GM12875 (cell line): Measurements from ENCODE around the gene ZNF391.

ENCODE experiments used
- H3K4me3 ChIP-seq: one replicate; pipeline ENCODE4 v1.5.1; 2011; ENCODE audit warnings: low read depth, low read length, control low read depth
- TF ChIP-seq, protein P1 (sequence below): IDR thresholded peaks from 2 replicates; pipeline ENCODE4 v1.5.1; 2011; ENCODE audit warnings: low read depth, mild to moderate bottlenecking, control low read depth, inconsistent platforms, low read length, moderate library complexity, borderline replicate concordance; ENCODE audit not compliant: insufficient read depth

The ZNF391 gene

GRCh38 chr6:27388293-27389197, at the start of gene ZNF391:
Gene ZNF391, plus strand, starts transcription at chr6:27388759. Its CDS starts 11,612 bp downstream, at chr6:27400371.
- peak within 1 kb of the TSS; percentile 55 for H3K4me3 ChIP-seq
- TF ChIP-seq, protein P1, sequence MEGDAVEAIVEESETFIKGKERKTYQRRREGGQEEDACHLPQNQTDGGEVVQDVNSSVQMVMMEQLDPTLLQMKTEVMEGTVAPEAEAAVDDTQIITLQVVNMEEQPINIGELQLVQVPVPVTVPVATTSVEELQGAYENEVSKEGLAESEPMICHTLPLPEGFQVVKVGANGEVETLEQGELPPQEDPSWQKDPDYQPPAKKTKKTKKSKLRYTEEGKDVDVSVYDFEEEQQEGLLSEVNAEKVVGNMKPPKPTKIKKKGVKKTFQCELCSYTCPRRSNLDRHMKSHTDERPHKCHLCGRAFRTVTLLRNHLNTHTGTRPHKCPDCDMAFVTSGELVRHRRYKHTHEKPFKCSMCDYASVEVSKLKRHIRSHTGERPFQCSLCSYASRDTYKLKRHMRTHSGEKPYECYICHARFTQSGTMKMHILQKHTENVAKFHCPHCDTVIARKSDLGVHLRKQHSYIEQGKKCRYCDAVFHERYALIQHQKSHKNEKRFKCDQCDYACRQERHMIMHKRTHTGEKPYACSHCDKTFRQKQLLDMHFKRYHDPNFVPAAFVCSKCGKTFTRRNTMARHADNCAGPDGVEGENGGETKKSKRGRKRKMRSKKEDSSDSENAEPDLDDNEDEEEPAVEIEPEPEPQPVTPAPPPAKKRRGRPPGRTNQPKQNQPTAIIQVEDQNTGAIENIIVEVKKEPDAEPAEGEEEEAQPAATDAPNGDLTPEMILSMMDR: no peak

- TF ChIP-seq, protein P1: no peak
- H3K4me3 ChIP-seq: no peak overlapping the region
These were observed 35.7 kb upstream of the ZNF391 start for GRCh38 chr6:27352850-27353249.

GRCh38 chr6:27358786-27359185, 29.8 kb upstream of the ZNF391 start:
- TF ChIP-seq, protein P1: no peak
- H3K4me3 ChIP-seq: no peak overlapping the region

DNA sequence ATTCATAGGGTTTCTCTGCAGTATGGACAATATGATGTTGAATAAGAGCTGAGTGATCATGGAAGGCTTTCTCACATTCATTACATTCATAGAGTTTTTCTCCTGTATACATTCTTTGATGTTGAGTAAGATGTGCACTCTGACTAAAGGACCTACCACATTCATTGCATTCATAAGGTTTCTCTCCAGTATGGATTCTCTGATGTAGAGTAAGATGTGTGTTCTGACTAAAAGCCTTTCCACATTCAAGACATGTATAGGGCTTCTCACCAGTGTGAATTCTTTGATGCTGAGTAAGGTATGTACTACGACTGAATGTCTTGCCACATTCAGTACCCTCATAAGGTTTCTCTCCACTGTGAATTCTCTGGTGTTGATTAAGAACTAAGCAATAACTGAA, 29.3 kb upstream of the ZNF391 start:
- TF ChIP-seq, protein P1: no peak
- no peak overlapping the region for H3K4me3 ChIP-seq

DNA sequence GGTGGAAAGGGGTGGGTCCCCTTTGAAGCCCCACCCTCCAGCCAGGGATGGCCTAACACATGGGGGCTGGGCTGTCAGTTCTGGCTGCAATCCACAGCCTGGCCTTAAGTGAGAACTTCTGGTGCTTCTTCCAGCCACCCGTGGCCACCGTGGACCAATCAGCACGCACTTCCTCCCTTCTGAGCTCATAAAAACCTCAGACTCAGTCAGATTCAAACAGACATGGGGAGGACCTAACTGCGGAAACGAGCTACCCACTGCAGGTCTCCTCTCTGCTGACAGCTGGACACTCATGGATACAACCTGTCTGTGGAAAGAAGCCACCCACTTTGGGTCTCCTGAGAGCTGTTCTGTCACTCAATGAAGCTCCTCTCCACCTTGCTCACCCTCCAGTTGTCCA, 20.4 kb upstream of the ZNF391 start:
- no peak overlapping the region for H3K4me3 ChIP-seq
- TF ChIP-seq, protein P1: no peak

- H3K4me3 ChIP-seq: no peak overlapping the region
- TF ChIP-seq, protein P1: no peak
These were observed 18.2 kb upstream of the ZNF391 start for GRCh38 chr6:27370391-27370790.
